Fibroblast of pulmonary artery (primary cell): Measurements from ENCODE around the gene PRL.

ENCODE experiments used
- DNase-seq: peaks from one replicate; pipeline ENCODE4 v3.0.0-alpha.2; 2010; ENCODE audit warnings: low read depth
- H3K4me3 ChIP-seq: replicated peaks from 2 replicates; pipeline ENCODE4 v1.5.1; 2011; ENCODE audit warnings: low read depth, mild to moderate bottlenecking, control low read depth, low read length, moderate library complexity
- TF ChIP-seq, protein P1 (sequence below): IDR thresholded peaks from 2 replicates; pipeline ENCODE4 v1.5.1; 2011; ENCODE audit warnings: mild to moderate bottlenecking, control low read depth, low read length, inconsistent platforms; ENCODE audit errors: missing control alignments

PRL gene

GRCh38 chr6:22281341-22282085 is 15.3 kb downstream of the PRL start:
- TF ChIP-seq, protein P1, sequence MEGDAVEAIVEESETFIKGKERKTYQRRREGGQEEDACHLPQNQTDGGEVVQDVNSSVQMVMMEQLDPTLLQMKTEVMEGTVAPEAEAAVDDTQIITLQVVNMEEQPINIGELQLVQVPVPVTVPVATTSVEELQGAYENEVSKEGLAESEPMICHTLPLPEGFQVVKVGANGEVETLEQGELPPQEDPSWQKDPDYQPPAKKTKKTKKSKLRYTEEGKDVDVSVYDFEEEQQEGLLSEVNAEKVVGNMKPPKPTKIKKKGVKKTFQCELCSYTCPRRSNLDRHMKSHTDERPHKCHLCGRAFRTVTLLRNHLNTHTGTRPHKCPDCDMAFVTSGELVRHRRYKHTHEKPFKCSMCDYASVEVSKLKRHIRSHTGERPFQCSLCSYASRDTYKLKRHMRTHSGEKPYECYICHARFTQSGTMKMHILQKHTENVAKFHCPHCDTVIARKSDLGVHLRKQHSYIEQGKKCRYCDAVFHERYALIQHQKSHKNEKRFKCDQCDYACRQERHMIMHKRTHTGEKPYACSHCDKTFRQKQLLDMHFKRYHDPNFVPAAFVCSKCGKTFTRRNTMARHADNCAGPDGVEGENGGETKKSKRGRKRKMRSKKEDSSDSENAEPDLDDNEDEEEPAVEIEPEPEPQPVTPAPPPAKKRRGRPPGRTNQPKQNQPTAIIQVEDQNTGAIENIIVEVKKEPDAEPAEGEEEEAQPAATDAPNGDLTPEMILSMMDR: no peak
- no peak overlapping the region for H3K4me3 ChIP-seq
- no peak for DNase-seq

- H3K4me3 ChIP-seq: no peak overlapping the region
- TF ChIP-seq, protein P1: no peak
- DNase-seq: no peak
These were observed 17.4 kb downstream of the PRL start for GRCh38 chr6:22279427-22279826.

- no peak overlapping the region for H3K4me3 ChIP-seq
- TF ChIP-seq, protein P1: no peak
- DNase-seq: no peak
These were observed 25.8 kb downstream of the PRL start for GRCh38 chr6:22271081-22271480.

DNA sequence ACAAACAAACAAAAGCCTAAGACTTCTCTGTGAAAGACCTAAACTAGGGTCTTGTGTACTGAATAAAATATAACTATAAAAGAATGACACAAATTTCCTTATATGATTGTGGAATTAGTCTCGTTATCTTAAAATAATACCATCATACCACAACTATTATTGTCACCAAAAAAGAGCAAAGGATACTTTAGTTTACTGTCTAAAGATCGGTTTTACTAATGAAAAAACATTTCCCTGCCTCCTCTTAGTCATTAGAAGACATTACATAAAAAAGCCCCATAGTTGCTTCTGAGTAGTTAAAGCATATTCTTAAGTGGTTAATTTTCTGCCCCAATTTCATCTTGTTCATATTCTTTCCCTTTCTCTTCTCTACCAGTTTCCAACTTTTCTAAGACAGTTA is 33.1 kb downstream of the PRL start:
- no peak overlapping the region for H3K4me3 ChIP-seq
- no peak for DNase-seq
- TF ChIP-seq, protein P1: no peak

DNA sequence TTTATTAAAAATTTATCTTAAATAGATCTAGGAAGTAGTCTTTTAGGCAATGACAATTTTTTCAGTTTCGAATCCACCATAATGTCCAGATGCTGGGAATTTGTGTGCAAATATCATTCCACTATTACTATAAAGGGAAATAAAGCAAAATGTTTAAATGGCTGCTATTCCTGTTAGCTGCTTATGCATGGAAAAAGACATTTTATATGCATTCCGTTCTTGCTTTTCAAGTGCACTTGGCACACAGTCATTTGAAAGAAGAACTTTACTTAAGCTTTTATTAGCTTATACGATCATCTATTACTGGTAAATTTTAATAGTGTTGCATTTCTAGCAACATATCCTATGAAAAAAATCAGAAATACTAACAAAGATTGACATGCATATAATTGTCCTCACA is 42.0 kb downstream of the PRL start:
- DNase-seq: no peak
- TF ChIP-seq, protein P1: no peak

GRCh38 chr6:22253955-22254655 is 42.7 kb downstream of the PRL start:
- TF ChIP-seq, protein P1: no peak
- no peak overlapping the region for H3K4me3 ChIP-seq
- DNase-seq: no peak

More for the DNA sequence above, 42.0 kb downstream of the PRL start:
- H3K4me3 ChIP-seq: no peak overlapping the region
